Motor neuron (in vitro differentiated cells): ENCODE measurements around the gene BTNL9. TPM values are rescaled to one million over a fixed set of nuclear protein-coding genes. Genes with fewer than 3 reads are reported as not detected.

ENCODE experiments used
- ATAC-seq, 8 experiments: fragments of 200-7000 bp; cut with Tn5 transposase; replicated peaks in 6 of 8; 2 replicates each; pipeline ENCODE4 v1.8.0; 2021; ENCODE audit warnings: mild to moderate bottlenecking in 8 of 8, moderate library complexity in 8 of 8
- H3K27ac ChIP-seq, 2 donors: fragments of 250-450 bp; sonication (Bioruptor Pico); 2 replicates each; pipeline ENCODE4 v1.9.0; 2021; ENCODE audit warnings: antibody characterized with exemption in 2 of 2, mild to moderate bottlenecking in 2 of 2, moderate library complexity in 1 of 2
- H3K4me1 ChIP-seq, 2 donors: fragments of 250-450 bp; sonication (Bioruptor Pico); replicated peaks in 1 of 2; 2 replicates each; pipeline ENCODE4 v1.6.1; 2021; ENCODE audit warnings: antibody characterized with exemption in 2 of 2, mild to moderate bottlenecking in 2 of 2, moderate library complexity in 1 of 2
- H3K4me3 ChIP-seq, 5 donors: fragments of 250-450 bp; sonication (Bioruptor Pico); 2 replicates each; pipeline ENCODE4 v1.9.0; 2021; ENCODE audit warnings: antibody characterized with exemption in 5 of 5, mild to moderate bottlenecking in 5 of 5, moderate library complexity in 4 of 5
- WGBS, 10 experiments: fragments of 450-650 bp; shearing (Covaris generic); methylation state at CpG; one replicate each; pipeline ENCODE4 v1.0.0; 2022; 5-methylcytosine and 5-hydroxymethylcytosine counted together
- in situ Hi-C, 9 experiments: fragments of 400-800 bp; cut with MboI; loops; one replicate each; pipeline ENCODE4 v1.15.0; 2021; ENCODE audit warnings: low sequenced_read_pairs in 9 of 9, low pct_unique_long_range_greater_than_20kb in 2 of 9; ENCODE audit not compliant: unreplicated experiment in 9 of 9
- total RNA-seq, 8 experiments: library from RNA; unstranded; fragments of 300-600 nt; gene quantifications; 2 replicates each; pipeline versions ENCODE4 v1.2.3 to v1.2.4, GENCODE V29; 2022

The BTNL9 gene
- total RNA-seq, 8 experiments from 2014 or later: 0.25 to 2.6 (median 1.1) TPM; not detected in 1

- in situ Hi-C loops: loop anchor here in 1 of 9 experiments (25.0 kb wide), 1 partner anchor 94 kb away; no protein-coding TSS in a partner anchor
Observed at GRCh38 chr5:181031716-181032115, 8.3 kb upstream of the BTNL9 start.

GRCh38 chr5:181035991-181036815, 3.9 kb upstream of the BTNL9 start:
- WGBS, 10 experiments: 0 to 100% (median 59%) methylated on average over 1 to 13 of the region's 20 CpGs; no CpG with 5 or more reads in 3 of the 10 experiments
- H3K27ac ChIP-seq: no peak overlapping the region
- ATAC-seq: no peak
- H3K4me3 ChIP-seq: no peak overlapping the region
- no peaks in the 10 kb centered on the region for H3K4me1 ChIP-seq
- in situ Hi-C loops: loop anchor here in 1 of 9 experiments (25.0 kb wide), 1 partner anchor 99 kb away; no protein-coding TSS in a partner anchor

More at GRCh38 chr5:181031716-181032115, 8.3 kb upstream of the BTNL9 start:
- no peak overlapping the region for H3K4me3 ChIP-seq
- H3K4me1 ChIP-seq: no peaks in the 10 kb centered on the region
- H3K27ac ChIP-seq: no peak overlapping the region
- ATAC-seq: no peak
- WGBS, 10 experiments: 0 to 93% (median 56%) methylated on average over 1 to 3 of the region's 3 CpGs; no CpG with 5 or more reads in 2 of the 10 experiments

GRCh38 chr5:181036816-181037364, 3.2 kb upstream of the BTNL9 start:
- WGBS, 10 experiments: 20 to 69% (median 48%) methylated on average over 2 to 7 of the region's 13 CpGs; no CpG with 5 or more reads in 6 of the 10 experiments
- ATAC-seq: peak in 1 of 8 experiments; percentile 23
- H3K27ac ChIP-seq: no peak overlapping the region
- H3K4me1 ChIP-seq: no peaks in the 10 kb centered on the region
- in situ Hi-C loops: loop anchor here in 1 of 9 experiments (25.0 kb wide), 1 partner anchor 100 kb away; no protein-coding TSS in a partner anchor
- H3K4me3 ChIP-seq: no peak overlapping the region

- 20 to 100% (median 67%) methylated on average over 1 to 3 of the region's 4 CpGs; no CpG with 5 or more reads in 5 of the 10 experiments for WGBS, 10 experiments
- ATAC-seq: peak in 5 of 8 experiments; percentile 36 to 87 (median 67)
- Histone ChIP-seq H3K27ac (no peak overlapping the region), H3K4me1 (no peaks in the 10 kb centered on the region), H3K4me3 (no peak overlapping the region)
- in situ Hi-C loops: loop anchor here in 1 of 9 experiments (25.0 kb wide), 1 partner anchor 100 kb away; no protein-coding TSS in a partner anchor
Observed at GRCh38 chr5:181037365-181037861, 2.7 kb upstream of the BTNL9 start.

- no peak overlapping the region for H3K4me3 ChIP-seq
- no peak for ATAC-seq
- in situ Hi-C loops: loop anchor here in 1 of 9 experiments (25.0 kb wide), 1 partner anchor 102 kb away; no protein-coding TSS in a partner anchor
- 25 to 73% (median 51%) methylated on average over 2 to 6 of the region's 8 CpGs; no CpG with 5 or more reads in 3 of the 10 experiments for WGBS, 10 experiments
- no peaks in the 10 kb centered on the region for H3K4me1 ChIP-seq
- no peak overlapping the region for H3K27ac ChIP-seq
Observed at GRCh38 chr5:181039471-181039870, 595 bp upstream of the BTNL9 start.

GRCh38 chr5:181040631-181040945, 522 bp downstream of the BTNL9 start:
- H3K4me1 ChIP-seq: no peaks in the 10 kb centered on the region
- no peak for ATAC-seq
- H3K27ac ChIP-seq: no peak overlapping the region
- whole genome bisulfite sequencing, 10 experiments: 62 to 100% (median 67%) methylated on average over 1 to 8 of the region's 8 CpGs; no CpG with 5 or more reads in 7 of the 10 experiments
- no peak overlapping the region for H3K4me3 ChIP-seq
- in situ Hi-C loops: loop anchor here in 1 of 9 experiments (25.0 kb wide), 1 partner anchor 103 kb away; no protein-coding TSS in a partner anchor

GRCh38 chr5:181041043-181041442, 977 bp downstream of the BTNL9 start:
- Histone ChIP-seq H3K4me3 (no peak overlapping the region), H3K4me1 (no peaks in the 10 kb centered on the region), H3K27ac (no peak overlapping the region)
- no peak for ATAC-seq
- in situ Hi-C loops: loop anchor here in 1 of 9 experiments (25.0 kb wide), 1 partner anchor 104 kb away; no protein-coding TSS in a partner anchor
- 0 to 100% (median 39%) methylated on average over 1 to 6 of the region's 6 CpGs for WGBS, 10 experiments

- in situ Hi-C loops: loop anchor here in 1 of 9 experiments (25.0 kb wide), 1 partner anchor 105 kb away; no protein-coding TSS in a partner anchor
- no peak for ATAC-seq
- no peak overlapping the region for H3K27ac ChIP-seq
- WGBS, 10 experiments: 4 to 69% (median 24%) methylated on average over 1 to 15 of the region's 15 CpGs
- H3K4me1 ChIP-seq: no peaks in the 10 kb centered on the region
- no peak overlapping the region for H3K4me3 ChIP-seq
Observed at GRCh38 chr5:181042036-181042713, 2.1 kb downstream of the BTNL9 start.

GRCh38 chr5:181042722-181043121, 2.7 kb downstream of the BTNL9 start:
- in situ Hi-C loops: loop anchor here in 1 of 9 experiments (25.0 kb wide), 1 partner anchor 105 kb away; no protein-coding TSS in a partner anchor
- Histone ChIP-seq H3K4me1 (no peaks in the 10 kb centered on the region), H3K4me3 (no peak overlapping the region), H3K27ac (no peak overlapping the region)
- ATAC-seq: no peak
- 0 to 83% (median 73%) methylated on average over 3 to 7 of the region's 11 CpGs; no CpG with 5 or more reads in 5 of the 10 experiments for WGBS, 10 experiments

GRCh38 chr5:181043285-181044092, 3.4 kb downstream of the BTNL9 start:
- peak in 1 of 8 experiments; percentile 50 for ATAC-seq
- no peaks in the 10 kb centered on the region for H3K4me1 ChIP-seq
- H3K4me3 ChIP-seq: no peak overlapping the region
- in situ Hi-C loops: loop anchor here in 1 of 9 experiments (25.0 kb wide), 1 partner anchor 106 kb away; no protein-coding TSS in a partner anchor
- WGBS, 10 experiments: 0 to 100% (median 59%) methylated on average over 1 to 9 of the region's 12 CpGs; no CpG with 5 or more reads in 4 of the 10 experiments
- no peak overlapping the region for H3K27ac ChIP-seq

- no peak overlapping the region for H3K4me3 ChIP-seq
- in situ Hi-C loops: loop anchor here in 1 of 9 experiments (25.0 kb wide), 1 partner anchor 107 kb away; no protein-coding TSS in a partner anchor
- no peak for ATAC-seq
- no peaks in the 10 kb centered on the region for H3K4me1 ChIP-seq
- no peak overlapping the region for H3K27ac ChIP-seq
- WGBS, 10 experiments: 11 to 71% (median 47%) methylated on average over 1 to 5 of the region's 10 CpGs; no CpG with 5 or more reads in 3 of the 10 experiments
Observed at GRCh38 chr5:181044093-181044599, 4.1 kb downstream of the BTNL9 start.
